Right cardiac atrium (tissue), 5 donors: ENCODE measurements around the gene LMLN. TPM values are rescaled to one million over a fixed set of nuclear protein-coding genes. Genes with fewer than 3 reads are reported as not detected.
"Not testable (repeated sequence)": the region's sequence is repeated elsewhere in the genome, so short reads cannot be mapped to it uniquely, and the experiment has no call there.

Source experiments
- ATAC-seq, 2 donors: fragments of 200-7000 bp; cut with Tn5 transposase; one replicate each; pipeline versions ENCODE4 v1.8.0 to v1.9.1; 2020; ENCODE audit warnings: moderate library complexity in 2 of 2, mild to moderate bottlenecking in 1 of 2
- DNase-seq, 3 donors: peaks; one replicate each; pipeline ENCODE4 v3.0.0-alpha.2; 2020
- H3K27ac ChIP-seq: one replicate; pipeline ENCODE4 v1.5.1; 2013; ENCODE audit warnings: mild to moderate bottlenecking, low read length, control low read depth, moderate library complexity
- H3K27me3 ChIP-seq: one replicate; pipeline ENCODE4 v1.6.1; 2013; ENCODE audit not compliant: control insufficient read depth, insufficient read depth
- H3K4me1 ChIP-seq: one replicate; pipeline ENCODE4 v1.6.1; 2013; ENCODE audit warnings: low read length; ENCODE audit not compliant: control insufficient read depth, insufficient read depth
- H3K4me3 ChIP-seq: one replicate; pipeline ENCODE4 v1.5.1; 2013; ENCODE audit warnings: low read length, control low read depth
- H3K9me3 ChIP-seq: one replicate; pipeline ENCODE4 v1.6.1; 2013; ENCODE audit warnings: low read length; ENCODE audit not compliant: control insufficient read depth
- WGBS: extraction: QIAGEN DNeasy Blood & Tissue Kit; methylation state at CpG from one replicate; pipeline ENCODE4 v1.1.7; 2013; 5-methylcytosine and 5-hydroxymethylcytosine counted together
- intact Hi-C, 4 donors: fragments of 100-400 bp; cut with DNase I; formaldehyde crosslinking; loops; one replicate each; pipeline versions ENCODE4 v1.11.0 to v1.14.0; 2022 to 2023
- polyA plus RNA-seq: library from polyadenylated mRNA; stranded (reverse); fragments of 200-250 nt; gene quantifications from one replicate; pipeline ENCODE4 v1.2.3, GENCODE V29; 2013
- total RNA-seq, 4 donors: library from RNA; stranded (reverse); fragmentation: NEBNext Ultra II Directional; extraction: Animal tissue kit (Norgen Biotek cat#: 25700); gene quantifications; one replicate each; pipeline ENCODE4 v1.2.1, GENCODE V29; 2021
- donor health status: healthy with polysubstance abuse.
- donor health status: DM: no; HTN: yes; CAD: no.
- donor health status: DM: no; HTN: no; CAD: no.
- donor health status: DM: no; HTN: yes; CAD: no; lungs with severe emphysema.
- donor health status: DM: yes; HTN: yes; CAD: no.

LMLN gene
- total and polyA plus RNA-seq, 5 donors: 2.6 to 7.9 (median 6.4) TPM

GRCh38 chr3:198027799-198028390 lies 67.9 kb downstream of the LMLN start:
- DNase-seq (no peak), ATAC-seq (no peak)
- WGBS: 97% methylated on average over 13 of the region's 13 CpGs
- Histone ChIP-seq H3K4me3 (no peak overlapping the region), H3K9me3 (no peaks in the 10 kb centered on the region), H3K4me1 (no peaks in the 10 kb centered on the region), H3K27ac (no peak overlapping the region), H3K27me3 (no peaks in the 10 kb centered on the region)
- intact Hi-C loops: no loop called here

GRCh38 chr3:198028718-198029117 lies 68.7 kb downstream of the LMLN start:
- Histone ChIP-seq H3K27me3 (no peaks in the 10 kb centered on the region), H3K4me3 (no peak overlapping the region), H3K9me3 (no peaks in the 10 kb centered on the region), H3K27ac (no peak overlapping the region), H3K4me1 (no peaks in the 10 kb centered on the region)
- ATAC-seq: no peak
- WGBS: 68% methylated on average over 6 of the region's 6 CpGs
- DNase-seq: no peak
- intact Hi-C loops: no loop called here

- no peaks in the 10 kb centered on the region for H3K9me3 ChIP-seq
- WGBS: 79% methylated on average over 8 of the region's 8 CpGs
- H3K27ac ChIP-seq: no peak overlapping the region
- intact Hi-C loops: no loop called here
- H3K4me1 ChIP-seq: no peaks in the 10 kb centered on the region
- no peak for ATAC-seq
- H3K27me3 ChIP-seq: no peaks in the 10 kb centered on the region
- DNase-seq: no peak
- no peak overlapping the region for H3K4me3 ChIP-seq
Measured at GRCh38 chr3:198030125-198030524, 70.1 kb downstream of the LMLN start.

GRCh38 chr3:198030726-198031125 lies 70.7 kb downstream of the LMLN start:
- Histone ChIP-seq H3K4me3 (no peak overlapping the region), H3K27ac (no peak overlapping the region), H3K9me3 (no peaks in the 10 kb centered on the region), H3K4me1 (no peaks in the 10 kb centered on the region), H3K27me3 (no peaks in the 10 kb centered on the region)
- intact Hi-C loops: no loop called here
- ATAC-seq: no peak
- WGBS: 88% methylated on average over 13 of the region's 13 CpGs
- DNase-seq: no peak

- DNase-seq: peak in 2 of 3 donors; percentile 43 to 64
- peak; percentile 81 to 89 for ATAC-seq
- Histone ChIP-seq H3K27ac (peak overlapping the region; percentile 13), H3K4me3 (peak overlapping the region; percentile 2), H3K4me1 (no peaks in the 10 kb centered on the region), H3K9me3 (no peaks in the 10 kb centered on the region), H3K27me3 (no peaks in the 10 kb centered on the region)
- WGBS: 30% methylated on average over 18 of the region's 18 CpGs
- intact Hi-C loops: no loop called here
Measured at GRCh38 chr3:198032039-198032936, 72.3 kb downstream of the LMLN start.

GRCh38 chr3:198043119-198043518 lies 83.1 kb downstream of the LMLN start:
- intact Hi-C loops: no loop called here
- no peak for ATAC-seq
- WGBS: 92% methylated on average over 9 of the region's 9 CpGs

GRCh38 chr3:198046120-198046857 lies 86.3 kb downstream of the LMLN start:
- Histone ChIP-seq H3K27ac (no peak overlapping the region), H3K4me3 (no peak overlapping the region), H3K27me3 (no peaks in the 10 kb centered on the region), H3K4me1 (no peaks in the 10 kb centered on the region), H3K9me3 (no peaks in the 10 kb centered on the region)
- intact Hi-C loops: no loop called here
- 93% methylated on average over 8 of the region's 8 CpGs for WGBS
- DNase-seq: no peak
- ATAC-seq: no peak

More at GRCh38 chr3:198043119-198043518, 83.1 kb downstream of the LMLN start:
- Histone ChIP-seq H3K27ac (no peak overlapping the region), H3K9me3 (no peaks in the 10 kb centered on the region), H3K4me1 (no peaks in the 10 kb centered on the region), H3K4me3 (no peak overlapping the region), H3K27me3 (no peaks in the 10 kb centered on the region)
- no peak for DNase-seq

- intact Hi-C loops: no loop called here
- H3K4me3 ChIP-seq: no peak overlapping the region
- H3K27ac ChIP-seq: no peak overlapping the region
- H3K9me3 ChIP-seq: no peaks in the 10 kb centered on the region
- H3K4me1 ChIP-seq: no peaks in the 10 kb centered on the region
- DNase-seq (no peak), ATAC-seq (no peak)
- no peaks in the 10 kb centered on the region for H3K27me3 ChIP-seq
Measured at GRCh38 chr3:198048445-198048844, 88.4 kb downstream of the LMLN start.

GRCh38 chr3:198051836-198052235 lies 91.8 kb downstream of the LMLN start:
- intact Hi-C loops: no loop called here
- H3K4me3 ChIP-seq: no peak overlapping the region
- H3K9me3 ChIP-seq: no peaks in the 10 kb centered on the region
- WGBS: 70% methylated on average over 2 of the region's 2 CpGs
- H3K4me1 ChIP-seq: no peaks in the 10 kb centered on the region
- DNase-seq (no peak), ATAC-seq (no peak)
- H3K27ac ChIP-seq: no peak overlapping the region
- no peaks in the 10 kb centered on the region for H3K27me3 ChIP-seq

- H3K27ac ChIP-seq, DNase-seq, H3K9me3 ChIP-seq, intact Hi-C loops, ATAC-seq, H3K27me3 ChIP-seq, H3K4me1 ChIP-seq, H3K4me3 ChIP-seq: not testable (repeated sequence)
Measured at GRCh38 chr3:198053462-198053861, 93.4 kb downstream of the LMLN start.
